Astrocyte of the spinal cord (primary cell): Measurements from ENCODE around the gene PLIN4.
A peak's percentile ranks its signal among the peaks of the same experiment; 100 is the strongest.

Source experiments
- DNase-seq: peaks from one replicate; pipeline ENCODE4 v3.0.0; 2011; ENCODE audit warnings: low read depth, low spot score
- H3K4me3 ChIP-seq: 2 replicates; pipeline ENCODE4 v1.5.1; 2011; ENCODE audit warnings: low read depth, mild to moderate bottlenecking, low read length, moderate library complexity
- in situ Hi-C: cut with HindIII; loops from 2 replicates; pipeline ENCODE4 v1.10.0; 2017; ENCODE audit warnings: low sequenced_read_pairs
- TF ChIP-seq, protein P1 (sequence below): IDR thresholded peaks from 2 replicates; pipeline ENCODE4 v1.5.1; 2012; ENCODE audit warnings: low read depth, mild to moderate bottlenecking, low read length, inconsistent platforms

PLIN4 gene

DNA sequence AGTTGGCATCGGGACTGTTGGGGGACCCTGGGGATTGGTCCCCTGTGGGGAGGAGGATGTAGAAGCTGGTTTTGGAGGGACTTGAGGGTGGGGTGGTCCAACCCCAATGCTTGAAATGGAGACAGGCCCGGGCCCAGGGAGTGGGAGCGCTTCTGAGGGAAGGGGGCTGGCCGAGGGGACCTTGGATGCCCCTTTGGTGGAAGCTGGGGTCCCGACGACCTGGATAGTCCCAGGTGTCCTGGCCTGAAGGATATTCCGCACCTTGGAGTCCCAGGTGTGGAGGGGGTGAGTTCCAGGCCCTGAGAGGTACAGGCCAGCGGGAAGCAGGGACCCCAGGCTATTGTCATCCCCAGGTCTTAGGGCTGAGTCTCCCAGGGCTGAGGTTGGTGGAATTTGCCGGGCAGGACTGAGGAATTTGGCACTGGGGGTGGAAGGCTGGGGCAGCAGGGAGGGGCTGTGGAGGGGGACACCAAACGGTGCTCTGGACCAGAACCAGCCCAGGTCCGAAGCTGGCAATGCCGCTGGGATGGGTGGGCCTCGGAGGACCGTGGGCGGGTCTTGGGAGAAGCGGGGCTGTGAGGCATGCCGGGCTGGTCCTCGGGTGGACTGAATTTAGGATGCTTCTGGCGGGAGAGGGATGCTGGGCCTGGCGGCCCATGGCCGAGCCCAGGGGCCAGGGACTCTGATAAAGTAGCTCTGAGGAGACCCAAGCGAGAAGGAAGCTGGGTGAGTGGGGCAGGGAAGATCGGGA lies 44.3 kb downstream of the PLIN4 start:
- TF ChIP-seq, protein P1, sequence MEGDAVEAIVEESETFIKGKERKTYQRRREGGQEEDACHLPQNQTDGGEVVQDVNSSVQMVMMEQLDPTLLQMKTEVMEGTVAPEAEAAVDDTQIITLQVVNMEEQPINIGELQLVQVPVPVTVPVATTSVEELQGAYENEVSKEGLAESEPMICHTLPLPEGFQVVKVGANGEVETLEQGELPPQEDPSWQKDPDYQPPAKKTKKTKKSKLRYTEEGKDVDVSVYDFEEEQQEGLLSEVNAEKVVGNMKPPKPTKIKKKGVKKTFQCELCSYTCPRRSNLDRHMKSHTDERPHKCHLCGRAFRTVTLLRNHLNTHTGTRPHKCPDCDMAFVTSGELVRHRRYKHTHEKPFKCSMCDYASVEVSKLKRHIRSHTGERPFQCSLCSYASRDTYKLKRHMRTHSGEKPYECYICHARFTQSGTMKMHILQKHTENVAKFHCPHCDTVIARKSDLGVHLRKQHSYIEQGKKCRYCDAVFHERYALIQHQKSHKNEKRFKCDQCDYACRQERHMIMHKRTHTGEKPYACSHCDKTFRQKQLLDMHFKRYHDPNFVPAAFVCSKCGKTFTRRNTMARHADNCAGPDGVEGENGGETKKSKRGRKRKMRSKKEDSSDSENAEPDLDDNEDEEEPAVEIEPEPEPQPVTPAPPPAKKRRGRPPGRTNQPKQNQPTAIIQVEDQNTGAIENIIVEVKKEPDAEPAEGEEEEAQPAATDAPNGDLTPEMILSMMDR = no peak
- no peak for DNase-seq
- H3K4me3 ChIP-seq = peak overlapping the region; percentile 86
- in situ Hi-C loops = no loop called here

DNA sequence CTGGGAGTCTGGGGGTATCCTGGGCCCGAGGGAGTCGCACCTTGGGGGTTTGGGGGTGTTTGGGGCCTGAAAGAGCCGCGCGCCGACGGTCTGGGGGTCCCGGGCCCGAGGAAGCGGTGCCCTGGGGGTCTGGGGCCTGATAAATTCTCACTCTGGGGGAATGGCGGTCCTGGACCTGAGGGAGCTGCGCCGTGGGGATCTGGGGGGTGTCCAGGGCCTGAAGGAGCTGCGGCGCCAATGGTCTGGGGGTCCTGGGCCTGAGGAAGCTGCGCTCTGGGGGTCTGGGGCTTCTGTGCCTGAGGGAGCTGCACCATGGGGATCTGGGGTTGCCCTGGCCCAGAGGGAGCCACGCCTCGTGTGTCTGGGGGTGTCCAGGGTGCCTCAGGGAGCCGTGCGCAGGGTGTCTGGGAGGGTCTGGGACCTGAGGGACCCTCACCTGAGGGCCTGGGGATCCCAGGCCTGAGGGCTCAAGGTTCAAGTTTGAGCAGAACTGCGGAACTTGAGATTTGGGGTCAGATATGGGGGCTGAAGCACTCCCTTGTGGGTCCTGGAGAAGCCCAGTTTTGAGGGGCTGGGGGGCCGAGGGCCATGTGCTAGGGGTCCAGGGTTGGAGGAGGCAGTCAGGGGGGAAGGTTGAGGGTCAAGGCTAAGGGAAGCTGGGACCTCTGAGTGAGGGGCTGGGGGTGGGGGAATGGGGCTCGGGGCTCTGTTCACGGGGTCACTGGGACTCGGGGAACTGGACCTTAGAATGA lies 45.1 kb downstream of the PLIN4 start:
- in situ Hi-C loops = no loop called here
- no peak for DNase-seq
- TF ChIP-seq, protein P1 = no peak
- peak overlapping the region; percentile 86 for H3K4me3 ChIP-seq

DNA sequence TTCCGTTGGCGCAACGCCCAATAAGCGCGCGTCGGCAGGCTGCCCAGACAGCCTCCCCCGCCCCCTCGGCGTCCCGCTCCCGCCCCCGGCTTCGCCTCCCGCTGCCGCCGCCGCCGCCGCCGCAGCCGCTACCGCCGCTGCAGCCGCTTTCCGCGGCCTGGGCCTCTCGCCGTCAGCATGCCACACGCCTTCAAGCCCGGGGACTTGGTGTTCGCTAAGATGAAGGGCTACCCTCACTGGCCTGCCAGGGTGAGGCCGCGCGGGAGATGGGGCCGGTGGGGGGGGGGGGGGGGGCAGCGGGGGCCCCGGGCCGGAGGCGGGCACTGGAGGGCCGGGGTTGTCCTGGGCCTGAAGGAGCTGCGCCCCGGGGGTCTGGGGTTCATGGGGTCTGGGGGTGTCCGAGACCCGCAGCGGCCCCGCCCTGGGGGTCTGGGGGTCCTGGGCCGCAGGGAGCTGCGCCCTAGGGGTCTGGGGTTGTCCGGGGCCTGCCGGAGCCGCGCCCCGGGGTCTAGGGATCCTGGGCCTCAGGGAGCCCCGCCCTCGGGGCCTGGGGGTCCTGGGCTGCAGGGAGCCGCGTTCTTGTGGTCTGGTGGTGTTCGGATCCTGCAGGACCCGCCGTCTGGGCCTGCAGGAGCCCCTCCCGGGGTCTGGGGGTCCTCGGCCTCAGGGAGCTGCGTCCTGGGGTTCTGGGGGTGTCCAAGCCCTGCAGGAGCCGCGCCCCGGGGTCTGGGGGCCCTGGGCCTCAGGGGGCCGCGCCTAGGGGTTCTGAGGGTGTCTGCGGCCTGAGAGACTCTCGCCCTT lies 45.9 kb downstream of the PLIN4 start, which contains the start of gene HDGFL2:
Gene HDGFL2 (plus strand): TSS at position 124 of the 801 bp plus-strand sequence. CDS start 54 bp downstream, at position 178.
- peak within 1 kb of the TSS; percentile 86 for H3K4me3 ChIP-seq
- in situ Hi-C loops = no loop called here
- TF ChIP-seq, protein P1 = no peak
- DNase-seq = no peak

DNA sequence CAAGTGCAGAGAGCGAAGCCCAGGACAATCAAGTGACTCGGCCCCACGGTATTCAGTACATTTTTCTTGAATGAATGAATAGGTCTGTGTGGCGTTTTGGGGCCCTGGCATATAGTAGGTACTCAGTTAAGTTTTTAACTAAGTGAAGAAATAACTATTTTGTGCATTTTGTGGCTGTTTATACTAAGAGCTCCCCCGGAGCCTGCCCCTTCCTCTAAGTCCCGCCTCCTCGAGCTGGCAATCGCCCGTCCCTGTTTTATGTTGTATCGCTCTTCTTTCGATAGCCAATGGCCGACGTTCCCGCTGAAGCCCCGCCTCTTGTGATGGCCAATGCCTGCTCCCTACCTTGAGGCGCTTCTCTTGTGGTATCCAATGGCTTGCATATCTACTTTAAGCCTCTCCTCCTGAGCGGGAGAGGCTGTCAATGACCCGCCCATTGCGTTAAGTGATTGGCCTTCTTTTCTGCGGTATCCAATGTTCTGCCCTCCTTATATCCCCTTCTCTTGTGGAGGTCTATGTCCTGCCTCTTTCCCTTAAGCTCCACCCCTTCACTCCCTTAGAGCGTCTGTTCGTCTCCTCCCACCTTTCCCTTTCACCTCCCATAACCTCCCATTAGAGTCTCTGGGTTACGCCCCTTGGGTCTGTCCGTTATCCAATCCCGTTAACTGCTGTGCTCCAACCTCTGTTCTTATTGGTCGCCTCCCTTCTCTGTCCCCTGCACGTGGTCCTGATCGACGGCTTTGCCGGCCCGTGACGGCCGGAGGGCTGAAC lies 46.7 kb downstream of the PLIN4 start:
- TF ChIP-seq, protein P1 = no peak
- H3K4me3 ChIP-seq = peak overlapping the region; percentile 58
- DNase-seq = peak; percentile 100
- in situ Hi-C loops = no loop called here

DNA sequence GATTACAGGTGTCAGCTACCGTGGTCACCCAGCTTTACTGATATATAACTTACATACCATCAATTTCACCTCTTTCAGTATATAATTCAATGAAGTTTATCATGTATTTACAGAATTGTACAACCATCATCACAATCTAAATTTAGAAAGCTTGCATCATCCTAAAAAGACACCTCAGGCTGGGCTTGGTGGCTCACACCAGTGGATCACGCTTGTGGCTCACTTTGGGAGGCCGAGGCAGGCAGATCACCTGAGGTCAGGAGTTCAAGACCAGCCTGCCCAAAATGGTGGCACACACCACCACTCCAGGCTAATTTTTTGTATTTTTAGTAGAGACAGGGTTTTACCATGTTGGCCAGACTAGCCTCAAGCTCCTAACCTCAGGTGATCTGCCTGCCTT lies 50.5 kb downstream of the PLIN4 start:
- TF ChIP-seq, protein P1 = no peak
- no peak overlapping the region for H3K4me3 ChIP-seq
- DNase-seq = no peak
- in situ Hi-C loops = no loop called here
